GM12878 (cell line): ENCODE data around the gene IGF1R. TPM values are rescaled to one million over a fixed set of nuclear protein-coding genes. Genes with fewer than 3 reads are reported as not detected.

ENCODE experiments used
- ATAC-seq: fragments of 200-7000 bp; cut with Tn5 transposase; 3 replicates; pipeline ENCODE4 v1.9.1; 2020; ENCODE audit warnings: mild to moderate bottlenecking, moderate library complexity
- BruUV-seq: library from RNA; stranded (reverse); fragments of 400-500 nt; replicated peaks from 2 replicates; lab custom pipeline; 2021; lab: Mats Ljungman, UMichigan
- CTCF ChIA-PET: fragments of 300-600 bp; sonication (Branson Sonifier 250); formaldehyde crosslinking; extraction: SDS; loops from one replicate; lab custom pipeline; 2021; ENCODE audit warnings: inconsistent platforms; lab: Yijun Ruan, JAX
- POLR2A ChIA-PET: fragments of 350-600 bp; formaldehyde crosslinking; extraction: SDS; loops from one replicate; lab custom pipeline; 2021; ENCODE audit warnings: inconsistent platforms; lab: Charles Lee
- RAD21 ChIA-PET: fragments of 300-600 bp; sonication (Branson Sonifier 250); formaldehyde crosslinking; loops from one replicate; lab custom pipeline; 2023; ENCODE audit warnings: antibody characterized with exemption; ENCODE audit not compliant: unreplicated experiment; lab: Charles Lee
- SMC1A ChIA-PET: fragments of 300-600 bp; sonication (Branson Sonifier 250); formaldehyde crosslinking; loops from one replicate; lab custom pipeline; 2023; ENCODE audit not compliant: unreplicated experiment, uncharacterized antibody; lab: Charles Lee
- DNase-seq: peaks from one replicate; pipeline ENCODE4 v3.0.0-alpha.2; 2011; ENCODE audit warnings: low read depth, low spot score
- FAIRE-seq: peaks from 3 replicates; lab custom pipeline; 2011; peaks lifted over from hg19 to GRCh38; lab: Jason Lieb, UNC
- H2AFZ ChIP-seq: 2 replicates; pipeline ENCODE4 v1.6.0; 2011; ENCODE audit warnings: low read depth, low read length, control low read depth; ENCODE audit not compliant: control insufficient read depth
- H3K27ac ChIP-seq: 2 replicates; pipeline ENCODE4 v1.5.1; 2011; ENCODE audit warnings: control low read depth; ENCODE audit not compliant: control insufficient read depth, insufficient read depth
- H3K27me3 ChIP-seq, 2 experiments: replicated peaks in 1 of 2; 2 replicates each; pipeline versions ENCODE4 v1.6.0 to v1.6.1; 2011; ENCODE audit warnings: low read length in 1 of 2; ENCODE audit not compliant: control insufficient read depth in 2 of 2, insufficient read depth in 2 of 2
- H3K36me3 ChIP-seq, 2 experiments: 2 replicates each; pipeline ENCODE4 v1.5.1; 2011; ENCODE audit warnings: low read length in 1 of 2; ENCODE audit not compliant: control insufficient read depth in 2 of 2, insufficient read depth in 2 of 2
- H3K4me1 ChIP-seq: 2 replicates; pipeline ENCODE4 v1.6.1; 2011; ENCODE audit warnings: mild to moderate bottlenecking, low read length, moderate library complexity, mixed read lengths; ENCODE audit not compliant: control insufficient read depth, insufficient read depth
- H3K4me2 ChIP-seq: 2 replicates; pipeline ENCODE4 v1.6.0; 2011; ENCODE audit warnings: control low read depth; ENCODE audit not compliant: control insufficient read depth, insufficient read depth
- H3K4me3 ChIP-seq: fragments of 200-600 bp; sonication (generic); 2 replicates; pipeline ENCODE4 v1.5.1; 2016
- H3K79me2 ChIP-seq: 2 replicates; pipeline ENCODE4 v1.6.0; 2011; ENCODE audit warnings: low read length; ENCODE audit not compliant: control insufficient read depth, insufficient read depth
- H3K9ac ChIP-seq: 2 replicates; pipeline ENCODE4 v1.8.0; 2011; ENCODE audit warnings: low read length, control low read depth, mixed read lengths; ENCODE audit not compliant: control insufficient read depth, insufficient read depth
- H3K9me3 ChIP-seq: replicated peaks from 3 replicates; pipeline ENCODE4 v1.5.1; 2011; ENCODE audit warnings: mild to moderate bottlenecking, low read length; ENCODE audit not compliant: control insufficient read depth, insufficient read depth
- H4K20me1 ChIP-seq: 2 replicates; pipeline ENCODE4 v1.6.0; 2011; ENCODE audit not compliant: control insufficient read depth, insufficient read depth
- GABPA ChIP-seq: IDR thresholded peaks from 2 replicates; pipeline ENCODE4 v1.6.1; 2014; ENCODE audit warnings: antibody characterized with exemption, low read depth, mild to moderate bottlenecking, inconsistent platforms
- IRF4 ChIP-seq: IDR thresholded peaks from 2 replicates; pipeline ENCODE4 v1.6.1; 2011; ENCODE audit warnings: low read depth, low read length
- NFXL1 ChIP-seq: fragments of 450-650 bp; IDR thresholded peaks from 2 replicates; pipeline ENCODE4 v1.6.1; 2017; ENCODE audit warnings: antibody characterized with exemption, mild to moderate bottlenecking, borderline replicate concordance
- NR2C2 ChIP-seq: IDR thresholded peaks from 2 replicates; pipeline ENCODE4 v1.6.1; 2011; ENCODE audit warnings: borderline replicate concordance, low read depth; ENCODE audit not compliant: control insufficient read depth, insufficient read length
- SREBF2 ChIP-seq: IDR thresholded peaks from 2 replicates; pipeline ENCODE4 v1.6.1; 2012; ENCODE audit warnings: mild to moderate bottlenecking, low read length
- USF2 ChIP-seq: IDR thresholded peaks from 2 replicates; pipeline ENCODE4 v1.6.1; 2011; ENCODE audit warnings: low read depth, low read length, improper control_type of control experiment, borderline replicate concordance
- YBX1 ChIP-seq: fragments of 450-650 bp; IDR thresholded peaks from 2 replicates; pipeline ENCODE4 v1.6.1; 2016; ENCODE audit warnings: antibody characterized with exemption
- WGBS: methylation state at CpG from one replicate; pipeline ENCODE4 v1.1.6; 2016; ENCODE audit warnings: low lambda C conversion rate; ENCODE audit not compliant: insufficient replicate concordance, insufficient coverage; ENCODE audit errors: missing lambda C conversion rate; 5-methylcytosine and 5-hydroxymethylcytosine counted together
- in situ Hi-C: fragments of 300-500 bp; cut with MboI; formaldehyde crosslinking; loops from 9 replicates; pipeline ENCODE4 v1.14.3; 2018; ENCODE audit warnings: mixed read lengths
- intact Hi-C: fragments of 100-400 bp; cut with micrococcal nuclease; formaldehyde crosslinking; loops from one replicate; pipeline ENCODE4 v1.14.2; 2022; ENCODE audit not compliant: unreplicated experiment
- polyA plus RNA-seq, 11 experiments: library from polyadenylated mRNA; depleted of rRNA in 4 of 11; unstranded in 6 of 11; stranded (reverse) in 5 of 11; fragments of >200 nt; fragmentation: Nextera tagmentation in 4 of 11; fragmentation: Illumina TruSeq in 1 of 11; extraction: Ambion mirVana in 4 of 11; extraction: Trizol in 1 of 11; gene quantifications; 1 replicate in 1 of 11; 2 replicates in 10 of 11; pipeline versions ENCODE4 v1.2.1 to v1.2.3, GENCODE V29; 2011 to 2016; ENCODE audit warnings: inconsistent platforms in 2 of 11, missing spikeins in 2 of 11, low read depth in 1 of 11
- total RNA-seq, 4 experiments: library from RNA; depleted of rRNA in 3 of 4; stranded (reverse); fragments of >200 nt in 3 of 4; fragmentation: Illumina TruSeq in 1 of 4; extraction: Trizol in 1 of 4; gene quantifications; 2 replicates each; pipeline versions ENCODE4 v1.2.1 to v1.2.3, GENCODE V29; 2013 to 2021

Gene IGF1R
- total and polyA plus RNA-seq, 10 of the 15 experiments (the other 5 are each of a cell fraction or from before 2014, with no cell fraction given), result 0.03 to 2.7 (median 0.66) TPM

DNA sequence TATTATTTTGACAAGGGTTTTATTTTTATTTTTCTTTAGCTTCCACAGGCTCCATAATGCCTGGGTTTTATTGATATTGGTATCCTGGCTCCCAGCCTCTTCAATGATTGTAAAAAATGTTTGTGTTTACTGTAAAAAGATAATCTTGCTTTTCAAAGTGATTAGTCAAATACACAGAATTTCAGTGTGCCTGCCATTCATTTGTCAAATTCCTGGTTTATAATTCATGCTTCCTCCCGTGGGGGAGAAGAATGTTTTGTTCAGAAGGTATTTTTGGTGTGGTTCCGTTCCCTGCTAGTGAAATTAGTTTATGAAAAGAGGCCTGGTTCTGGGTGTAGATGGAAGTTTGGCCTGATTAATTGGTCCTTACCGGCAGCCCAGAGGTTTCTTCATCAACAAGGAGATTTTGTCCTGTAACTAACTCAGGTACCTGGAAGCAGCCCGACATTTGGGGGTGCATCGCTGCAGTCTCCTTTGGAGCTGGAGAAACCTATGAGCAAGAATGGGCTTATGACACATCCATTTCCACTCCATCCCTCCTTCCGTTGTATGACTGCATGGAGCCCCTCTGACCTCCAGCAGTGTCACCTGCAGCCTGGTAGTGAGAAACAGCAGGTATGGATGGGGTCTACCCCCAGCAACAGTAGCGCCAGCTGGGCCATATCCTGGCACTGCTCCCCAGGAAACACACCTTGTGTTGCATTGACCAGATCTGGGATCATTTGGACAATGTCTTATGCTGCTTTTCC lies 257.8 kb downstream of the IGF1R start:
- no peaks in the 10 kb centered on the region for H4K20me1 ChIP-seq
- ChIA-PET CTCF (interaction anchor here (0.9 to 3.3 kb wide), 11 partner anchors 9 to 247 kb away, joined by 3 to 12 read pairs (median 6); no protein-coding TSS in a partner anchor), RAD21 (interaction anchor here (0.7 kb wide), 1 partner anchor 287 kb away, joined by 3 read pairs; no protein-coding TSS in a partner anchor), SMC1A (interaction anchor here (0.6 to 2.3 kb wide), 13 partner anchors 9 to 183 kb away, joined by 3 to 8 read pairs (median 4); no protein-coding TSS in a partner anchor), POLR2A (interaction anchor here (0.6 kb wide), 1 partner anchor 10 kb away, joined by 3 read pairs; no protein-coding TSS in a partner anchor)
- no peak overlapping the region for H2AFZ ChIP-seq
- H3K27ac ChIP-seq, result no peak overlapping the region
- no peak overlapping the region for H3K4me3 ChIP-seq
- ATAC-seq (no peak), FAIRE-seq (no peak), DNase-seq (no peak)
- H3K79me2 ChIP-seq, result no peaks in the 10 kb centered on the region
- H3K36me3 ChIP-seq, result no peaks in the 10 kb centered on the region
- in situ Hi-C loops, result no loop called here
- H3K9me3 ChIP-seq, result peaks cover 1% of the 10 kb centered on the region; the same call in 2 of the 3 replicates
- no peaks in the 10 kb centered on the region for H3K27me3 ChIP-seq
- TF ChIP-seq IRF4, result no peak
- TF ChIP-seq YBX1, result no peak
- TF ChIP-seq SREBF2, result no peak
- TF ChIP-seq GABPA, result no peak
- no peak for TF ChIP-seq NFXL1
- TF ChIP-seq USF2, result no peak
- no peak for TF ChIP-seq NR2C2
- no TSS peak for BruUV-seq
- H3K4me2 ChIP-seq, result no peak overlapping the region
- H3K9ac ChIP-seq, result no peak overlapping the region
- WGBS, result 53% methylated on average over 7 of the region's 7 CpGs
- no peaks in the 10 kb centered on the region; the same call in 1 of the 2 replicates for H3K4me1 ChIP-seq
- intact Hi-C loops, result no loop called here
